Activated T-helper 2 cell treated with anti-CD3 and anti-CD28 coated beads, Interferon-gamma antibody, Interleukin-2, Interleukin-4, amounts not matched to agents 10 μg/mL and 5 μg/mL and 100 μg/mL, durations not matched to agents 14 hours and 24 hours and 36 hours (primary cell): Measurements from ENCODE around the gene ARL13B. TPM values are rescaled to one million over a fixed set of nuclear protein-coding genes. Genes with fewer than 3 reads are reported as not detected.

Experiments used
- DNase-seq: peaks from one replicate; pipeline ENCODE4 v3.0.0; 2021; ENCODE audit warnings: low spot score
- H3K27ac Mint-ChIP-seq: one replicate; pipeline ENCODE4 v1.8.0; 2021; ENCODE audit warnings: mixed read lengths
- H3K27me3 Mint-ChIP-seq: one replicate; pipeline ENCODE4 v1.8.0; 2021; ENCODE audit warnings: low read depth, mixed read lengths
- H3K36me3 Mint-ChIP-seq: one replicate; pipeline ENCODE4 v1.8.0; 2021; ENCODE audit warnings: low read depth, mixed read lengths
- H3K4me1 Mint-ChIP-seq: one replicate; pipeline ENCODE4 v1.8.0; 2021; ENCODE audit warnings: low read depth, mixed read lengths
- H3K4me3 Mint-ChIP-seq: one replicate; pipeline ENCODE4 v1.8.0; 2021; ENCODE audit warnings: low read depth, mild to moderate bottlenecking, moderate library complexity, mixed read lengths
- H3K9me3 Mint-ChIP-seq: one replicate; pipeline ENCODE4 v1.8.0; 2021; ENCODE audit warnings: mixed read lengths
- intact Hi-C: fragments of 100-400 bp; cut with micrococcal nuclease; formaldehyde crosslinking; loops from one replicate; pipeline ENCODE4 v1.15.1; 2023
- total RNA-seq: library from RNA; stranded (reverse); gene quantifications from 2 replicates; pipeline ENCODE4 v1.2.3, GENCODE V29; 2022

The ARL13B gene
- total RNA-seq, 1 donor from 2014 or later = 17.4 TPM

DNA sequence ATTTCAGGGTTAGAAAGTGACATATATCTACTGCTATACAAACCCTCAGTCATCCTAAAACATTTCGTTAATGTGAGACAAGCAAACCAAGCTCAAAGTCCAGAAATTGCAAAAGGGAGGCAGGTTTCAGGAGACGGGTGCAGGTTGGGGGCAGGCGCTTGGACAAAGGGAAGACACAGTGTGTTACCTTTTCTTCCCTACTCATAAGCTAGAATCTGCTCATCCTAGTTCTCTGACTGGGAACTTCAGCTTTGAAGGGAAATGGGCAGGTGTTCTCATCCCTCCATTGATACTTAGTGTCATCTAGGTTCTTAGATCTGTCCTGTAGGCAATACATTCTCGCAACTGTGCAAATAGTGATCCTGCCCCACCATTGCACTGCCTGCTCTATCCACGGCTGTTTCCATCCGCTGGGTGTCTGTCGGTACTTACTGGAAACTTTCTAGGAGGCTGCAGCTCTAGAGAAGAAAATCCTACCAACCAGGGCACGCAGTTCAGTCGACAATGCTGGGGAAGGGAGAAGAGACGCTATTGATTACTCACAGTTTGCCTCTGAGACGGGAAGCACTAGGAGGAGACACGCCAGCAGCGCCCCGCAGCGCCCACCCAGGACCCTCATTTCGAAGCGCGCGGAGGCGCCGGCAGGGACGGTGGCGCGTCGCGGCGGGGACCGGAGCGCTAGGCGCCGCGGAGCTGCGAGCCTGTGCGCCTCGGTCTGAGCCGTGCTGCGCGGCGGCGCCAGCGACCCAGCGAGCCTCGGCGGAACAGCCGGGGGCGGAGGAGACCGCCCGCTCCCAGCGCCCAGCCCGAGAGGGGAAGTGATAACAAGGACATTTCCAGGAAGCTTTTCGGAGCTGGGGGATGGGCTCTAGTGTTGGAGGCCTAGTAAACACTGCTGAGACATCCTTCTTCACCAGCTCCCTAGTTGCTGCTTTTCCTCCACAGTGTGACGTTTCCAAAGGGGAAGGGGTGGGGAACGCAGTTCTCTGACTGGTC, 6.5 kb upstream of the ARL13B start, which contains the start of gene PROS1:
Gene PROS1, minus strand, starts transcription at position 766 of the 996 bp plus-strand sequence. Its CDS starts 147 bp downstream, at position 619.
- Mint-ChIP-seq H3K27me3 (peaks cover 15% of the 10 kb centered on the region), H3K9me3 (no peaks in the 10 kb centered on the region), H3K27ac (peak within 1 kb of the TSS; percentile 62), H3K4me3 (peak within 1 kb of the TSS; percentile 77), H3K4me1 (peaks cover 9% of the 10 kb centered on the region), H3K36me3 (no peaks in the 10 kb centered on the region)
- intact Hi-C loops = loop anchor here (2.0 kb wide), 1 partner anchor 37 kb away; no protein-coding TSS in a partner anchor
- DNase-seq = peak; percentile 31

DNA sequence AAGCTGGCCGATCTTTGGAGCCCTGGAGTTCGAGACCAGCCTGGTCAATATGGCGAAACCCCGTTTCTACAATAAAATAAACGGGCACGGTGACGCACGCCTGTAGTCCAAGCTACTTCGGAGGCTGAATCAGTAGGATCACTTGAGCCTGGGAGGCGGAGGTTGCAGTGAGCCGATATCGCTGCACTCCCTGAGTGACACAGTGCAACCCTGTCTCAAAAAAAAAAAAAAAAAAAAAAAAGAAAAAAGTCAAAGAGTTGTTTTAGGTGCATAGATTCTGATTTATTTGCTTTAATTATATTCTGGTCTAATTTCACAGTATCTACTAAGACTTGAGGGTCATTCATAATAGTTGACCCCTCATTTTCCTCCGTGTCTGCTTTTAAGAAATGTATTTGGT, 1.7 kb downstream of the ARL13B start:
- intact Hi-C loops = no loop called here
- Mint-ChIP-seq H3K9me3 (no peaks in the 10 kb centered on the region), H3K27me3 (peaks cover 1% of the 10 kb centered on the region), H3K27ac (no peak overlapping the region), H3K4me1 (peaks cover 16% of the 10 kb centered on the region), H3K36me3 (peaks cover 2% of the 10 kb centered on the region), H3K4me3 (peak overlapping the region; percentile 45)
- no peak for DNase-seq

DNA sequence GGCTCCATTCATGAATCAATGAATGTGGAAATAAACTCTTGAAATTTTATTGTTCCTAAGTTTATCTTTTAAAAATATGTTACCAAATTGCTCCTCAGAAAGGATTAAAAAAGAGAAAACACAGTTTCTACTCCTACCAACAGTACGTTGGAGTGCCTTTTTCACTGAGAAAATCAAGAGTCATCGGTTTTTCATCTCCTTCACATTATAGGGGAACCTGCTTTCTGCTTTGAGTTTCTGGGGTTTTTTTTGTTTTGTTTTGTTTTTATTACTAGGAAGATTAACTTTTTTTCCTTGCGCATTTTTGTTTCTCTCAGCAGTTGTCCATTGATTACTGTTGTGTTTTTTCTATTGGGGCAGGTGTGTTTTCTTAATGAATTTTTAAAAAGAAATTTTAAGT, 3.5 kb downstream of the ARL13B start:
- H3K27me3 Mint-ChIP-seq = no peaks in the 10 kb centered on the region
- H3K4me1 Mint-ChIP-seq = peaks cover 16% of the 10 kb centered on the region
- intact Hi-C loops = no loop called here
- H3K9me3 Mint-ChIP-seq = no peaks in the 10 kb centered on the region
- H3K4me3 Mint-ChIP-seq = no peak overlapping the region
- DNase-seq = no peak
- H3K36me3 Mint-ChIP-seq = peaks cover 2% of the 10 kb centered on the region
- no peak overlapping the region for H3K27ac Mint-ChIP-seq

DNA sequence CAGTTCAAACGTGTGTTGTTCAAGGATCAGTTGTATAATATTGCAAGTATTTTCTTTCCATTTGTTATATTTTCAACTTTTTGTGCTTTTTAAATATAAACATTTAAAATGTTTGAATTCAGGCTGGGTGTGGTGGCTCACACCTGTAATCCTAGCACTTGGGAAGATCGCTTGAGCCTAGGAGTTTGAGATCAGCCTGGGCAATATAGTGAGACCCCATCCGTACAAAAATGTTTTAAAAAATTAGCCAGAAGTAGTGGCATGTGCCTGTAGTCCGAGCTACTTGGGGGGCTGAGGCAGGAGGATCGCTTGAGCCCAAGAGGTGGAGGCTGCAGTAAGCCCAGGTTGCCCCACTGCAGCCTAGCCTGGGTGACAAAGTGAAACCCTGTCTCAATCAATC, 4.7 kb downstream of the ARL13B start:
- Mint-ChIP-seq H3K27ac (no peak overlapping the region), H3K9me3 (no peaks in the 10 kb centered on the region), H3K4me3 (no peak overlapping the region), H3K36me3 (peaks cover 2% of the 10 kb centered on the region), H3K27me3 (no peaks in the 10 kb centered on the region), H3K4me1 (peaks cover 12% of the 10 kb centered on the region)
- intact Hi-C loops = no loop called here
- DNase-seq = no peak

DNA sequence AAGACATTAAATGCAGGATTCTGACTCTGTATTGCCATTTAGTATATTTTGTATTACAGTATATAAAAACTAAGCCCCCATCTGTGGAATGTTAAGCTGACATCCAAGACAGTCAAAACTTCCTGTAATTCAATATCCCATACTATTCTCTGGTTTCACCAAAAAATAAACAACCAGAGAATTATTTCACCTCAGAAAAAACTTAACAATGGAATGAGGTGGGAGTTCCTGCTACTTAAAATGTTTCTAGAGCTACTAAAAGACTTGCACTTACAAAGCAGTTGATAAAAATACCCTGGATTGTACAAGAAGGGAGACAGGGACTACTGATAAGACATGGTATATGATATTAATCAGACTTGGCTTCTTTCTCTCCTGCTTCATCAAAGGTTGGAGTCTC, 8.3 kb downstream of the ARL13B start:
- Mint-ChIP-seq H3K27me3 (no peaks in the 10 kb centered on the region), H3K4me3 (no peak overlapping the region), H3K9me3 (no peaks in the 10 kb centered on the region), H3K36me3 (no peaks in the 10 kb centered on the region), H3K27ac (no peak overlapping the region), H3K4me1 (no peaks in the 10 kb centered on the region)
- intact Hi-C loops = no loop called here
- no peak for DNase-seq

DNA sequence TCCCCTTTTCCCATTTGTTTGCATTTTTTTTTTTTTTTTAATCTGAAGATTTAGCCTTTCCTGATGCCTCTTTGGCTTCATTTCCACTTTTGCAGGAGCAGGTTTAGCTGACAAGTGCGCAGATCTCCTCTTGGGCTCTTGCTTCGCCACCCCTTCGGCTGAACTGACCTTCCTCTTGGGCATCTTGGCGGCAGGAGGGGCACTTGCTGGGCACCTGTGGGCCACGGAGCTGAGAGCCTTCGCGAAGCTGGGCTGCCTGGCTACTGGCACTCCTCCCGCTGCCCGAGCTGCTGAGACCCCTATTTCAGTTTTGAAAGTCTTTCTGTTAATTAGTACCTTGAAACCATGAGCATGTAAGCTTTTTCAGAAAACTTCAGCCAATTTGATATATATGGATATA, 8.8 kb downstream of the ARL13B start:
- Mint-ChIP-seq H3K9me3 (no peaks in the 10 kb centered on the region), H3K4me3 (no peak overlapping the region), H3K36me3 (no peaks in the 10 kb centered on the region), H3K27me3 (no peaks in the 10 kb centered on the region), H3K27ac (no peak overlapping the region), H3K4me1 (no peaks in the 10 kb centered on the region)
- intact Hi-C loops = no loop called here
- DNase-seq = no peak

DNA sequence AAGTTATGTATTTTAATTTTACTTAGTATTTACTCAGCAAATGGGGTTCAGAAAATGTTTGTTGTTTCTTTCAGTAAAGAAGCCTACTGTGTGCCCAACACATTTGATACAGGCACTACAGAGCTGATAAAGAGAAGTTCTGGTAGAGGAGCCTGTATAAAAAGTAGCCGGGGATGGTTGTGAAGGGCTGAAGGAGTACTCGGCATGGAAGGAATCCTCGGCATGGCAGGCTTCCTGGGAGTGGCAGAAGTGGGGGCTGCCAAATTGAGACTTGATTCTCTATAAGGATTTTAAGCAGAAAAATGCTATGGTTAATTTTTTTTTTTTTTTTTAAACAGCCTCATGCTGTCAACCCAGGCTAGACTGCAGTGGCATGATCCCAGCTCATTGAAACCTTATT, 9.3 kb downstream of the ARL13B start:
- no peak overlapping the region for H3K27ac Mint-ChIP-seq
- H3K36me3 Mint-ChIP-seq = no peaks in the 10 kb centered on the region
- H3K4me1 Mint-ChIP-seq = peaks cover 2% of the 10 kb centered on the region
- no peaks in the 10 kb centered on the region for H3K9me3 Mint-ChIP-seq
- no peak overlapping the region for H3K4me3 Mint-ChIP-seq
- DNase-seq = no peak
- intact Hi-C loops = no loop called here
- H3K27me3 Mint-ChIP-seq = no peaks in the 10 kb centered on the region

DNA sequence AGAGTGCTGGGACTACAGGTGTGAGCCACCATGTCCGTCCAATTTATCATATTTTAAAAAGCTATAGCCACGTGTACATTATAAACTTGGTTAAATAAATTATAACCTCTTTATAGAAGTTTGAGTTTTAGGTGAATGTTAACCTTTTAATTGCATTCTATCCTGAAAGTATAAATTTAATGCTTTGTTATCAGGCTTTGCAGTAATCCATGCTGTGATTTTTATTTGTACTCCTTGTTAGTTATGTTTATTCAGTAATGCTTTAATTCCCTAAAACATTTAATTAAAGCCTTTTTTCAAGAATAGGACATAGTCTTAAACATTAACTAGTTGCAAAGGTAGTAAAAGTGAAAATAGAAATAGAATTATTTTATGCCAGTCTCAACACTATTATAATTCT, 11.7 kb downstream of the ARL13B start:
- Mint-ChIP-seq H3K4me1 (peaks cover 2% of the 10 kb centered on the region), H3K4me3 (no peak overlapping the region), H3K27me3 (no peaks in the 10 kb centered on the region), H3K27ac (no peak overlapping the region), H3K9me3 (no peaks in the 10 kb centered on the region), H3K36me3 (no peaks in the 10 kb centered on the region)
- DNase-seq = no peak
- intact Hi-C loops = no loop called here

DNA sequence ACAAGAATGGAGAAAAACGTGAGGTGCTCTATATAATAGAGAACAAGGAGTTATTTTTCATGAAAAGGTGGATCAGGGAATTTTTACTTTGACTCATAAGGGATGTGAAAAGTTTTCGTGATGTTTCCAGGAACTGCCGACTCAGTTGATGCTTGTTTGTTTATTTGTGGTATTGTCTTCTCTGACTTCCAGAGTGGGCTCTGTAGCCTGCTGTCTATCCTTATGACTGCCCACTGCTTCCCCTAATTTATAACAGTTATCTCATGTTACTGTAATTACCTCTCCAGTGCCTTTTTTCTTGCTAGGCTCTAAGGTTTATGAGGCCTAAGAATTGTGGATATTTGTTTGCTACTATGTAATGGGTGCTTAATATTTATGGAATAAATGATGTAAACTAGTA, 12.3 kb downstream of the ARL13B start:
- no peak for DNase-seq
- no peak overlapping the region for H3K4me3 Mint-ChIP-seq
- H3K27ac Mint-ChIP-seq = no peak overlapping the region
- intact Hi-C loops = no loop called here
- H3K27me3 Mint-ChIP-seq = no peaks in the 10 kb centered on the region
- peaks cover 4% of the 10 kb centered on the region for H3K36me3 Mint-ChIP-seq
- H3K9me3 Mint-ChIP-seq = no peaks in the 10 kb centered on the region
- H3K4me1 Mint-ChIP-seq = peaks cover 2% of the 10 kb centered on the region

DNA sequence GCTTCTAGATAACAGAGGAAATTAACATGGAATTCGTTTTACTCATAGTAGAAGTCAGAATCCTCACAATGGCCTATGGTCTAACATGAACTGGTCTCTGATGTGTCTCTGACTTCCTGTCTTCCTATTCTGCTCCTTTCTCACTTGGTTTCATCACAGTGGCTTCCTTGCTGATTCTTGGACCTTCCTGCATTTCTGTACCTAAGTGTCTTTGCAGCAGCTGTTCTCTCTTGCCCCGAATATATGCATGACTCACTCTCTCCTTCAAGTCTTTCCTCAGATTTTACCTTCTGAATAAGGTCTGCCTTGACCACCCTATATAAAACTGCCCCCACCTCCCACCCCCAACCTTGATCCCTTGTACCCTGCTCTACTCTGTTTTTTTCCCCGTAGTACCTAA, 14.1 kb downstream of the ARL13B start:
- no peak overlapping the region for H3K27ac Mint-ChIP-seq

DNA sequence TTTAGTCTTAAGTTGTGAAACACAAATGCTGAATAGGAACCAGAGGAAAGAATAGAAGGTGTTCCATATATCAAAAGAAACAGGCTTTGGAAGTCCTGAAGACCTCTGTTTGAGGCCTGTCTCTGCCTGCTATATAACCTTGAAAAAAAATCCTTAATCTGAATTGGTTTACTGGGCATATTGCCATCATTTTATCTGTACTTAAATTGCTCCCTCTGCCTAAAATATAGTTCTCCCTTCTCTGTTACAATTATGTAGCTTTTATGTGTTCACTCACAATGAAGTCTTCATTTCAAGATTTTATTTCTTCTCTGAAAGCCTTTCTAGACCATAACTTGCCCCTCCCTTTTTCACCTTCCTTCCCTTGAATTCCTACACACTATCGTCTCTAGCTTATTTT, 21.2 kb downstream of the ARL13B start:
- no peak overlapping the region for H3K27ac Mint-ChIP-seq
- DNase-seq = no peak
- peaks cover 5% of the 10 kb centered on the region for H3K36me3 Mint-ChIP-seq

More for the DNA sequence above, 14.1 kb downstream of the ARL13B start:
- H3K4me1 Mint-ChIP-seq = peaks cover 2% of the 10 kb centered on the region
- H3K4me3 Mint-ChIP-seq = no peak overlapping the region
- no peaks in the 10 kb centered on the region for H3K27me3 Mint-ChIP-seq
- no peak for DNase-seq
- no peaks in the 10 kb centered on the region for H3K9me3 Mint-ChIP-seq
- intact Hi-C loops = no loop called here
- peaks cover 5% of the 10 kb centered on the region for H3K36me3 Mint-ChIP-seq

DNA sequence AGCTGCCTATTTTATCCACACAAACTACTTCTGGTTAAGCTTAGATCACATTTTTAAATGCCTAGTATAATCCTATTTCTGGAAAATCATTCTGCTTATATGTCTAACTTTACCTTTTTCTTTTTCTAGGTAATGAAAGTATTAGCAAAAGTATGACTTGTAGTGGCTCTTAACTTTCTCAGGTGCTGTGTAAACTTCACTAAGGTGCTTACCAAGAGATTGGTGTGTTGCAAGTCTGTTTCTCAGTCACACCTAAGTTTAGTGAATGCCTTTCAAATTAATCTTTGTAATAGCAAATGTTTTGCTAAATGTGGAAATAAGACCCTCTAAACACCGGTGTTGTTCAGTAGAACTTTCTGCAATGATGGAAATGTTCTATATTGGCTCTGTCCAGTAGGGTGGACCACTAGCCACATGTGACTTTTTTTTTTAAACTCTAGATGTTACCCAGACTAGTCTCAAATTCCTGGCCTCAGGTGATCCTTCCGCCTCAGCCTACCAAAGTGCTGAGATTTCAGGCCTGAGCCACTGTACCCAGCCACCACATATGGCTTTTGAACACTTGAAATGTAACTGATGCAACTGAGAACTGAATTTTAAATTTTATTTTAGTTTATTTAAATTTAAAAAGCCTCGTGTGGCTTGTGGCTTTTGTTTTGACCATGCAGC, 22.0 kb downstream of the ARL13B start:
- DNase-seq = no peak
- Mint-ChIP-seq H3K4me1 (peaks cover 12% of the 10 kb centered on the region), H3K9me3 (no peaks in the 10 kb centered on the region), H3K4me3 (no peak overlapping the region), H3K27ac (no peak overlapping the region), H3K36me3 (peaks cover 8% of the 10 kb centered on the region), H3K27me3 (no peaks in the 10 kb centered on the region)
- intact Hi-C loops = loop anchor here (5.0 kb wide), 1 partner anchor 245 kb away; no protein-coding TSS in a partner anchor

More for the DNA sequence above, 21.2 kb downstream of the ARL13B start:
- Mint-ChIP-seq H3K4me1 (peaks cover 9% of the 10 kb centered on the region), H3K9me3 (no peaks in the 10 kb centered on the region), H3K27me3 (no peaks in the 10 kb centered on the region), H3K4me3 (no peak overlapping the region)
- intact Hi-C loops = loop anchor here (5.0 kb wide), 1 partner anchor 246 kb away; no protein-coding TSS in a partner anchor
